Activated B cell treated with CpG ODN at 0.5 μM for 24 hours (primary cell): ENCODE measurements around the gene CACNA1B. TPM values are rescaled to one million over a fixed set of nuclear protein-coding genes. Genes with fewer than 3 reads are reported as not detected.

Experiments used
- ATAC-seq: fragments of 200-7000 bp; cut with Tn5 transposase; one replicate; pipeline ENCODE4 v1.10.0; 2021; ENCODE audit warnings: low read depth, mild to moderate bottlenecking, moderate library complexity
- CTCF ChIA-PET: fragments of 350-600 bp; sonication (Branson Sonifier 250); formaldehyde crosslinking; loops from one replicate; lab custom pipeline; 2021; ENCODE audit warnings: antibody characterized with exemption; lab: Charles Lee
- POLR2A ChIA-PET: fragments of 350-600 bp; sonication (Branson Sonifier 250); formaldehyde crosslinking; loops from one replicate; lab custom pipeline; 2021; ENCODE audit warnings: antibody characterized with exemption; lab: Charles Lee
- DNase-seq: peaks from one replicate; pipeline ENCODE4 v3.0.0; 2022
- H3K27ac Mint-ChIP-seq: one replicate; pipeline ENCODE4 v1.8.0; 2020; ENCODE audit warnings: mixed read lengths
- H3K27me3 Mint-ChIP-seq: one replicate; pipeline ENCODE4 v1.8.0; 2021; ENCODE audit warnings: mixed read lengths
- H3K36me3 Mint-ChIP-seq: one replicate; pipeline ENCODE4 v1.8.0; 2021; ENCODE audit warnings: low read depth, mixed read lengths
- H3K4me1 Mint-ChIP-seq: one replicate; pipeline ENCODE4 v1.8.0; 2021; ENCODE audit warnings: mixed read lengths
- H3K4me3 Mint-ChIP-seq: one replicate; pipeline ENCODE4 v1.8.0; 2020; ENCODE audit warnings: mild to moderate bottlenecking, mixed read lengths
- H3K9me3 Mint-ChIP-seq: one replicate; pipeline ENCODE4 v1.8.0; 2020; ENCODE audit warnings: mixed read lengths
- intact Hi-C: fragments of 100-400 bp; cut with micrococcal nuclease; formaldehyde crosslinking; loops from one replicate; pipeline ENCODE4 v1.15.1; 2024
- total RNA-seq: library from RNA; stranded (reverse); gene quantifications from 2 replicates; pipeline ENCODE4 v1.2.3, GENCODE V29; 2022
- TF ChIP-seq, protein P1 (sequence below): fragments of 200-600 bp; IDR thresholded peaks from one replicate; pipeline ENCODE4 v1.8.0; 2022; ENCODE audit warnings: antibody characterized with exemption, mild to moderate bottlenecking

CACNA1B gene
- total RNA-seq, 1 donor from 2014 or later: 1.5 TPM

DNA sequence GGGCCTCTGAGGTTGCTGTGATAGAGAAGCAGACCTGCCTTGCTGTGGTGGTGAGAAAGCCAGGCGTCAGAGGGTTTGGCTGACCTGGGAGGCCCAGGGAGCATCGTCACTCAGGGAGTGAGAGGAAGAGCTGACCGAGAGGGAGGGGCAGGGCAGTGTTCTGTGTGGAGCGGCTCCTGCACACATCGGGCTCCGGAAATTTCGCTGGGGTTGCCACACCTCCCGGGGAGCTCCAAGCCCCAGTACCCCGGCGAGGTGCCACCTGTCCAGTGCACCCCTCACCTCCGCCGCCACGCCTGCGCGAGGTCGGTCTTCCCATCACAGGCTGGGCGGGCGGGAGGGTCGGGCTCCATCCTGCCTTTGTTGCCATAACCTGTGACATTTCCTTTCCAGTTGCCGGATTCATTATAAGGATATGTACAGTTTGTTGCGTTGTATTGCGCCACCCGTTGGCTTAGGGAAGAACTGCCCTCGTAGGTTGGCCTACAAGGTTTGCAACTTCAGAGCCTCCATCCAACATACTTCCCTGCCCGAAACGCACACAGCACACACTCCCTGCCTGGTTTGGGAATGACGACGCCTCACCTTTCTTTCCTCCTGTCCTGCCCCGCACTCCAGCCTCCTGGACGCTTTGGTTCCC is 223.2 kb downstream of the CACNA1B start:
- DNase-seq (no peak), ATAC-seq (no peak)
- Mint-ChIP-seq H3K4me3 (no peak overlapping the region), H3K36me3 (no peaks in the 10 kb centered on the region), H3K4me1 (no peaks in the 10 kb centered on the region), H3K9me3 (no peaks in the 10 kb centered on the region), H3K27ac (no peak overlapping the region), H3K27me3 (peaks cover 2% of the 10 kb centered on the region)
- TF ChIP-seq, protein P1, sequence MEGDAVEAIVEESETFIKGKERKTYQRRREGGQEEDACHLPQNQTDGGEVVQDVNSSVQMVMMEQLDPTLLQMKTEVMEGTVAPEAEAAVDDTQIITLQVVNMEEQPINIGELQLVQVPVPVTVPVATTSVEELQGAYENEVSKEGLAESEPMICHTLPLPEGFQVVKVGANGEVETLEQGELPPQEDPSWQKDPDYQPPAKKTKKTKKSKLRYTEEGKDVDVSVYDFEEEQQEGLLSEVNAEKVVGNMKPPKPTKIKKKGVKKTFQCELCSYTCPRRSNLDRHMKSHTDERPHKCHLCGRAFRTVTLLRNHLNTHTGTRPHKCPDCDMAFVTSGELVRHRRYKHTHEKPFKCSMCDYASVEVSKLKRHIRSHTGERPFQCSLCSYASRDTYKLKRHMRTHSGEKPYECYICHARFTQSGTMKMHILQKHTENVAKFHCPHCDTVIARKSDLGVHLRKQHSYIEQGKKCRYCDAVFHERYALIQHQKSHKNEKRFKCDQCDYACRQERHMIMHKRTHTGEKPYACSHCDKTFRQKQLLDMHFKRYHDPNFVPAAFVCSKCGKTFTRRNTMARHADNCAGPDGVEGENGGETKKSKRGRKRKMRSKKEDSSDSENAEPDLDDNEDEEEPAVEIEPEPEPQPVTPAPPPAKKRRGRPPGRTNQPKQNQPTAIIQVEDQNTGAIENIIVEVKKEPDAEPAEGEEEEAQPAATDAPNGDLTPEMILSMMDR: no peak
- POLR2A ChIA-PET: no interaction called here
- intact Hi-C loops: no loop called here
- CTCF ChIA-PET: no interaction called here

DNA sequence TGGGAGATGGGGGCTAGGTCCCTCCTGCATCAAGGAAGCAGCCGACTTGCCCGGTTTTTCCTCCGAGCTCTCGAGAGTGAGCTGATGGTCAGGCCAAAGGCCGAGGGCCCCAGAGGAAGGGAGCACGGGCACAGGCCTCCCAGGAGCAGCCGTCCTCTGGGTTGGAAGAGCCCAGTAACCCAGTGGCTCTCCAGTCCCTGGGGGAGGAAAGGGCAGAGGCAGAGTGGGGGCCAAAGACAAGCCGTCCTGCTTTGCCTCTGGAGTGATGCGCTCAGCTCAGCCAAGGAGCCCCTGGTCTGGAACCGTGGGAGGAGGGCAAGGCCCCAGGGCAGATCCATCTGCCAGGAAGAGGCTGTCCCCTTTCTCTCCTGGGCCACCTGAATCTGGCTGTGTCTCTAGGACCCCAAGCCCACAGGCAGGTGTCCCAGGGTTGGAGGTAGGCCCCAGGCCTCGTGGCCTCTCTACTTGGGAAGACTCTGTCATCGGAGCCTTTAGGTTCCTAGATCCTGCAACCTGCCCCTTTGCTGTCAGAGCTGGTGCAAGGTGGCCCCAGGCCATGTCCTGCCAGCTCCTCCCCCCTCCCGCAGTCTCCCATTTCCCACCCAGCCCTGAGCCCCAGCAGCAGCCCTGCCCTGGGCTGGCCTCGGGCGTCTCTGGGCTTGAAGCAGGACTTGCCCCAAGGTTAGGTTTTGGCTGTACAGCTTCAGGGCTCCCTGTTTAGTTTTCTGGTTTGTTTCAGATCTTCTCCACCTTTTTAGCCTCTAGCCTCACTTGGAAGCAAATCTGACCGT is 224.1 kb downstream of the CACNA1B start:
- Mint-ChIP-seq H3K36me3 (no peaks in the 10 kb centered on the region), H3K4me3 (no peak overlapping the region), H3K27me3 (peaks cover 2% of the 10 kb centered on the region), H3K4me1 (no peaks in the 10 kb centered on the region), H3K27ac (no peak overlapping the region), H3K9me3 (no peaks in the 10 kb centered on the region)
- POLR2A ChIA-PET: no interaction called here
- CTCF ChIA-PET: no interaction called here
- ATAC-seq (no peak), DNase-seq (no peak)
- TF ChIP-seq, protein P1: no peak
- intact Hi-C loops: no loop called here

DNA sequence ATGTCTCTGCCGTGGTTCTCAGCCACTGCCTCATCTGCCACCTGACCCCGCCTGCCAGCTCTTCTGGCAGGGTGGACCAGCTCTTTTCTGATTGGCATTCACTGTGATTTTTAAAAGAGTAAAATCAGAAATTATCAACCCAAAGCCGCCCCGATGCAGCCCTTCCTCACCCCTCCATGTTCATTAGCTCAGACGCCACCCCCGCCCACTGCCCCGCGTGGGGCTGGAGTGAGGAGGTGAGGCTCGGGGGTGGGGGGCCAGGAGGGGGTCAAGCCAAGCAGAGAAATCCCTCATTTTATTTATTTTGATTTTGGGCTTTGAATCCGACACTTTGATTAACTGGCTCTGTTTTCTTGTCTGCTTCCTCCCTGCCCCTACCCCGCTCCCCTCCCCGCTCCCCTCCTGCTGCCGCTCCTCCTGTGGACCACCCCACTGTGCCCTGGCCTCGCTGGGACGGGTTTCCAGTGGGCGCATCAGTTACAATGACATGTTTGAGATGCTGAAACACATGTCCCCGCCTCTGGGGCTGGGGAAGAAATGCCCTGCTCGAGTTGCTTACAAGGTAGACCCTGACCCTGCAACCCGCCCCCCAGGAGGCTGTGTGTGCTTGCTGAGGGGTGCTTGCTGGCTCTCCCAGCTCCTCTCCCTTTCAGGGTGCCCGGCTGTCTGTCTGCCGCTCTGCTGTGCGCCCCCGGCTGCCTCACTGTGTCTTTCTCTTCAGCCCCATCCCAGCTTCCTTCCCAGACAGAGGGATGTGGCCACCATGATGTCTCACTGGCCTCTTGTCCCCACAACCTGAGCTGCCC is 224.9 kb downstream of the CACNA1B start:
- ATAC-seq (no peak), DNase-seq (no peak)
- H3K9me3 Mint-ChIP-seq: no peaks in the 10 kb centered on the region
- no peaks in the 10 kb centered on the region for H3K4me1 Mint-ChIP-seq
- H3K36me3 Mint-ChIP-seq: no peaks in the 10 kb centered on the region
- intact Hi-C loops: no loop called here
- peaks cover 4% of the 10 kb centered on the region for H3K27me3 Mint-ChIP-seq
- no peak overlapping the region for H3K4me3 Mint-ChIP-seq
- ChIA-PET CTCF (no interaction called here), POLR2A (no interaction called here)
- TF ChIP-seq, protein P1: no peak
- no peak overlapping the region for H3K27ac Mint-ChIP-seq

DNA sequence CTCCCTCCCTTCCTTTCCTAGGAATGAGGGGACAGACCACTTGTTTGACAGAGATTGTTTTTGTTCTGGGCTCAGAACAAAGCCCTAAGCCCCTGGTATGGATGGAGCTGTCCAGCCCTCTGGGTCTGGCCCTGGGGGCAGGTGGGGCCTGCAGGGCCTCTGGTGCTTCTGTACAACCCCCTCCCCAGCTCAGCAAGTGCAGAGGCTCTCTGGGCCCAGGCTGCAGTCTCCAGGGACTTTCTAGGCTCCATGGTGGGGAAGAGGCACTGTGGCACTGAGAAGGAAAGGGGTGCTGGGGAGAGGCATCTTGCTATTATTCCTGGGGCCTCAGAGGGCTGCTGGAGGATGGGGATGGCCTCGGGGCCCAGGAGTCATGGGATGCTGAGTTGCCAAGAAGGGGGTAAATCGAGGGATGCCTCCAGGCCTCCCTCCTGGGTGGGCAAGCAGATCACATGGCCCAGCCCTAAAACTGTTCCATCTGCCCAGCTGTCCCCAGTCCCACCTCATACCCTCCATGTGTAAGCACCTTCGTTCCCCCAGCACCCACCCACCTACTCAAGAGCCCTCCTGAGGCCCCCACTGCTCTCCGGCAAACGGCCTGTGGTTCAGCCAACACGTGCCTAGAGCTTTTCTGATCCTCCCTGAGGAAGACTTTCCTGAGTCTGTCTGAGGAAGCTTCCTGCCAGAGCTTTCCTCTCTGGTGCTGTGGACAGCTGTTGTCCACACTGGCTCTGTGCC is 225.7 kb downstream of the CACNA1B start:
- no peak for DNase-seq
- intact Hi-C loops: no loop called here
- peaks cover 4% of the 10 kb centered on the region for H3K27me3 Mint-ChIP-seq
- POLR2A ChIA-PET: no interaction called here
- no peak for ATAC-seq
- CTCF ChIA-PET: no interaction called here
- H3K36me3 Mint-ChIP-seq: no peaks in the 10 kb centered on the region
- no peak overlapping the region for H3K27ac Mint-ChIP-seq
- no peaks in the 10 kb centered on the region for H3K9me3 Mint-ChIP-seq
- H3K4me1 Mint-ChIP-seq: no peaks in the 10 kb centered on the region
- TF ChIP-seq, protein P1: no peak
- no peak overlapping the region for H3K4me3 Mint-ChIP-seq
